Spleen (tissue), 11 donors: ENCODE measurements around the gene AIDA. TPM values are rescaled to one million over a fixed set of nuclear protein-coding genes. Genes with fewer than 3 reads are reported as not detected.
A peak's percentile ranks its signal among the peaks of the same experiment; 100 is the strongest.

Experiments used
- DNase-seq: peaks from one replicate; pipeline ENCODE4 v3.0.0-alpha.2; 2020
- H3K27ac ChIP-seq, 8 donors: fragments of 200-600 bp; sonication (generic) in 7 of 8; 1 replicate in 4 of 8; 2 replicates in 4 of 8; pipeline versions ENCODE4 v1.5.0 to v1.8.0; 2016 to 2021; ENCODE audit warnings: inconsistent platforms in 4 of 8, mild to moderate bottlenecking in 4 of 8, moderate library complexity in 1 of 8
- H3K27me3 ChIP-seq, 7 donors: fragments of 200-600 bp; sonication (generic) in 6 of 7; replicated peaks in 1 of 7; 1 replicate in 4 of 7; 2 replicates in 3 of 7; pipeline versions ENCODE4 v1.5.0 to v1.8.0; 2016 to 2021; ENCODE audit warnings: inconsistent platforms in 3 of 7, mild to moderate bottlenecking in 1 of 7
- H3K36me3 ChIP-seq, 6 donors: fragments of 200-600 bp; sonication (generic) in 5 of 6; 1 replicate in 4 of 6; 2 replicates in 2 of 6; pipeline versions ENCODE4 v1.5.0 to v1.8.0; 2016 to 2021; ENCODE audit warnings: inconsistent platforms in 2 of 6
- H3K4me1 ChIP-seq, 6 donors: fragments of 200-600 bp; sonication (generic) in 5 of 6; 1 replicate in 3 of 6; 2 replicates in 3 of 6; pipeline versions ENCODE4 v1.5.0 to v1.8.0; 2016 to 2021; ENCODE audit warnings: inconsistent platforms in 3 of 6
- H3K4me3 ChIP-seq, 8 donors: fragments of 200-600 bp; sonication (generic) in 7 of 8; 1 replicate in 4 of 8; 2 replicates in 4 of 8; pipeline versions ENCODE4 v1.5.0 to v1.8.0; 2016 to 2021; ENCODE audit warnings: inconsistent platforms in 4 of 8, mild to moderate bottlenecking in 4 of 8, moderate library complexity in 2 of 8
- H3K9me3 ChIP-seq, 8 donors: fragments of 200-600 bp; sonication (generic) in 7 of 8; 1 replicate in 4 of 8; 2 replicates in 4 of 8; pipeline versions ENCODE4 v1.5.0 to v1.8.0; 2016 to 2021; ENCODE audit warnings: inconsistent platforms in 4 of 8
- CTCF ChIP-seq, 11 experiments: fragments of 200-600 bp in 7 of 11; fragments of 450-650 bp in 4 of 11; sonication (generic) in 4 of 11; IDR thresholded peaks in 8 of 11; conservative IDR thresholded peaks in 3 of 11; 1 replicate in 7 of 11; 2 replicates in 4 of 11; pipeline versions ENCODE4 v1.4.0 to v1.8.0; 2016 to 2021; ENCODE audit warnings: antibody characterized with exemption in 11 of 11, inconsistent platforms in 4 of 11, mild to moderate bottlenecking in 1 of 11
- POLR2A ChIP-seq, 3 donors: fragments of 450-650 bp; IDR thresholded peaks; one replicate each; pipeline ENCODE4 v1.5.1; 2017; ENCODE audit warnings: antibody characterized with exemption in 3 of 3, mild to moderate bottlenecking in 1 of 3
- POLR2AphosphoS5 ChIP-seq, 3 donors: sonication (generic); formaldehyde crosslinking; IDR thresholded peaks; one replicate each; pipeline ENCODE4 v1.5.1; 2017; ENCODE audit warnings: antibody characterized with exemption in 3 of 3
- WGBS, 5 donors: extraction: QIAGEN DNeasy Blood & Tissue Kit in 3 of 5; methylation state at CpG; one replicate each; pipeline versions ENCODE4 v1.1.5 to v1.1.7; 2013 to 2018; 5-methylcytosine and 5-hydroxymethylcytosine counted together
- intact Hi-C: fragments of 100-400 bp; cut with DNase I; formaldehyde crosslinking; loops from one replicate; pipeline ENCODE4 v1.15.0; 2023; ENCODE audit warnings: low total_unique reads
- polyA plus RNA-seq, 3 donors: library from polyadenylated mRNA; stranded (reverse); fragments of 200-250 nt; gene quantifications; one replicate each; pipeline ENCODE4 v1.2.1, GENCODE V29; 2013
- total RNA-seq, 7 donors: library from RNA; depleted of rRNA in 3 of 7; stranded (reverse); fragments of >200 nt in 3 of 7; fragmentation: NEBNext Ultra II Directional in 4 of 7; extraction: Animal tissue kit (Norgen Biotek cat#: 25700) in 4 of 7; gene quantifications; one replicate each; pipeline versions ENCODE4 v1.1.0 to v1.2.1, GENCODE V29; 2016 to 2021
- donor health status: healthy with polysubstance abuse.
- donor health status: DM: no; HTN: no; CAD: no; lungs with moderate emphysema.
- donor health status: DM: no; HTN: no; CAD: no.
- donor health status: Bipolar disorder and iron deficiency.
- donor health status: healthy.
- donor health status: DM: no; HTN: no; CAD: no.
- donor health status: DM: yes; HTN: yes; CAD: no.

AIDA gene
- total and polyA plus RNA-seq, 10 donors = 33.0 to 57.8 (median 51.6) TPM

DNA sequence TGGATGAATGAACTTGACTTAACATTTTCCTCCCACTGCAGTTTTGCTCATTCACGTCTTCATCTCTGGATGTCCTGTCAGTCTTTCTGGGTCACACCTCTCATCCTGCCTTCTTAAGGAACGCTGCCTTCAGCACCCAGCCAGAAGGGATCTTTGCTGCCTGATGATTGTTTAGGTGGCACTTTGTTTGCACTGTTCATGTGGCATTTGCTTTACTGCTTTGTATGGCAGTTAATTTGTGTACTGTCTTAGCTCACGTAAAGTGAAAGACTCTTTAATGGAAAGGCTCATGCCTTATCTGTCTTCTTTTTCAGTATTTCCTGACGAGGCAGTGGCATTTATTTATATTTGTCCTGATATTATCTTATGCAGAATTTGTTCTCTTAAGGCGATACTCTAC lies 89.5 kb downstream of the AIDA start:
- WGBS, 5 donors = 92 to 96% (median 93%) methylated on average over 5 of the region's 5 CpGs
- Histone ChIP-seq H3K9me3 (no peaks in the 10 kb centered on the region), H3K27ac (no peak overlapping the region), H3K4me3 (no peak overlapping the region), H3K27me3 (no peaks in the 10 kb centered on the region), H3K36me3 (peaks cover 0 to 66% (median 45%) of the 10 kb centered on the region in 6 donors), H3K4me1 (peaks cover 9 to 25% (median 14%) of the 10 kb centered on the region in 6 donors)
- no peak for DNase-seq
- intact Hi-C loops = no loop called here
- no peak for TF ChIP-seq POLR2A (IDR thresholded peaks at IDR 0.05)
- no peak for TF ChIP-seq POLR2AphosphoS5 (IDR thresholded peaks at IDR 0.05)
- no peak for TF ChIP-seq CTCF (IDR thresholded peaks at IDR 0.05 in 8 of 11, conservative IDR thresholded peaks at IDR 0.05 in 3 of 11)

DNA sequence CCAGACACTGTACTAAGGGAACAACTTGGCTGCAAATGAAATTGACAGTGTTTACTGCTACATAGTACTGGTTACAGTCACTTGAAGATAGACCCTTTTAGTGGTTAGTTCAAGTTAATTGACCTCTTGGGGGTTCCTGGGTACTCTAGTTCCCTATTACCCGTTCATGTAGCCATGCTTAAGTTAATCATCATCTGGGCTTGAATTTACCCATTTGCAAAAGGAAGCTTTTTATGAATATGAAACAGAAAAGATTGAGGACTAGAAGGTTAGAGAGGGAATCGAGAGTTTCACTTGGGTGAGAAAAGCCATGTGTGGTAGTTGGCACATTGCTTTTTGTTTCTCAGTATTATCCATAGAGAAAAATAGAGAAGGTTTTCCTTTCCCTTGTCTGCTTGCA lies 91.7 kb downstream of the AIDA start:
- WGBS, 5 donors = 68 to 74% (median 72%) methylated on average over 2 of the region's 2 CpGs
- no peaks in the 10 kb centered on the region for H3K9me3 ChIP-seq
- intact Hi-C loops = no loop called here
- no peak for TF ChIP-seq POLR2A (IDR thresholded peaks at IDR 0.05)
- no peak for TF ChIP-seq CTCF (IDR thresholded peaks at IDR 0.05 in 8 of 11, conservative IDR thresholded peaks at IDR 0.05 in 3 of 11)
- TF ChIP-seq POLR2AphosphoS5 (IDR thresholded peaks at IDR 0.05) = no peak
- H3K4me3 ChIP-seq = no peak overlapping the region
- no peaks in the 10 kb centered on the region for H3K27me3 ChIP-seq
- H3K36me3 ChIP-seq = peaks cover 0 to 44% (median 33%) of the 10 kb centered on the region in 6 donors
- H3K4me1 ChIP-seq = peaks cover 10 to 33% (median 17%) of the 10 kb centered on the region in 6 donors
- no peak for DNase-seq
- no peak overlapping the region for H3K27ac ChIP-seq

DNA sequence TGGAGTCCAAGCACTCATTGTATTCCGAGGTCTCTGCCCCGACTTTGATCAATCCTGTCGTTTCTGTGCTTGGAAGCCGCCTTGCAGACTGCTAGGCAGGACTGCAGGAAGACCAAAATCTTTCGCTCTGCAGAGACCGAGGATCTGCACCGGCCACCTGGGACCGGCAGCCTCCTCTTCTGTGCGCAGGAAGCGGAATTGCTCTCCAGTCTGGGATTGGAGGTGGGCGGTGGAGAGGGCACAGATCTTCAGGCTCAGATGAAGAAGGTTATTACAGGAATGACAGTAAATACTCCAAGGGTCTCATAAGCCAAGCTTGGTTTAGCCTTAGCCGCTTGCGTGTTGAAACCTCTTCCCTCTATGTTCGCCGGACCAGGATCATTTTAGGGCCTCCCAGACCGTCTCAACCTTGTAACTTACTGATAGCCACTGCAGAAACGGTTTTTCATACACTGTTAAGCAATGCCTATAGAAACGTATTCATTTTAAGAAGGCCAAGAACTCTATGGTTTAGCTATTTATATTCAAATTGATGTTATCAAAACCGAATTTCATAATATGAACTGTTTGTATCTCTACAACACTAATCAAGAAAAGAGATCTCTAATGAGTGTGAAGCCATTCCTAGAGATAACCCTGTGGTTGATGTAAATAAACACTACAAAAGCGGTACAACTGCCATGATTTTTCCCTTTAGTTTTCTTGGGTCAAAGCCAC lies 93.3 kb downstream of the AIDA start:
- no peak for TF ChIP-seq CTCF (IDR thresholded peaks at IDR 0.05 in 8 of 11, conservative IDR thresholded peaks at IDR 0.05 in 3 of 11)
- TF ChIP-seq POLR2A (IDR thresholded peaks at IDR 0.05) = no peak
- TF ChIP-seq POLR2AphosphoS5 (IDR thresholded peaks at IDR 0.05) = no peak
- H3K4me1 ChIP-seq = peaks cover 10 to 33% (median 17%) of the 10 kb centered on the region in 6 donors
- intact Hi-C loops = no loop called here
- DNase-seq = peak; percentile 81
- no peaks in the 10 kb centered on the region for H3K9me3 ChIP-seq
- H3K36me3 ChIP-seq = peaks cover 0 to 29% (median 19%) of the 10 kb centered on the region in 6 donors
- peaks cover 0 to 2% (median 0%) of the 10 kb centered on the region in 7 donors for H3K27me3 ChIP-seq
- peak overlapping the region; percentile 93 to 99 (median 96) for H3K4me3 ChIP-seq
- peak overlapping the region in 5 of 8 donors; percentile 51 to 90 (median 88) for H3K27ac ChIP-seq
- WGBS, 5 donors = 22 to 35% (median 31%) methylated on average over 20 of the region's 20 CpGs

Other genes starting within 250 kb of the AIDA start
- 1 to 10 TPM in 1 of 7 donors, under 1 TPM in 2, not detected in 4; 0.13 to 1.1 (median 0.54) TPM for gene HHIPL2, start 164.4 kb downstream of the AIDA start, total RNA-seq
- gene HHIPL2, start 164.4 kb downstream of the AIDA start, polyA plus RNA-seq = under 1 TPM; 0.10 to 0.93 (median 0.18) TPM
- gene TAF1A, start 122.6 kb downstream of the AIDA start, total RNA-seq = 10 to 100 TPM in 6 of 7 donors, 1 to 10 TPM in 1; 7.9 to 14.9 (median 11.8) TPM
- 1 to 10 TPM; 4.0 to 5.2 (median 4.9) TPM for gene TAF1A, start 122.6 kb downstream of the AIDA start, polyA plus RNA-seq
- gene MIA3, start 94.4 kb downstream of the AIDA start, total RNA-seq = 10 to 100 TPM; 41.6 to 68.8 (median 56.5) TPM
- gene MIA3, start 94.4 kb downstream of the AIDA start, polyA plus RNA-seq = 10 to 100 TPM; 25.4 to 31.8 (median 26.0) TPM
- gene BROX, start 73 bp upstream of the AIDA start, total RNA-seq = 10 to 100 TPM; 35.5 to 76.6 (median 57.5) TPM
- 10 to 100 TPM; 18.5 to 24.6 (median 20.6) TPM for gene BROX, start 73 bp upstream of the AIDA start, polyA plus RNA-seq
- 10 to 100 TPM in 2 of 7 donors, 1 to 10 TPM in 4, under 1 TPM in 1; 0.91 to 19.1 (median 7.0) TPM for gene FAM177B, start 24.7 kb upstream of the AIDA start, total RNA-seq
- 10 to 100 TPM in 1 of 3 donors, 1 to 10 TPM in 2; 5.5 to 11.3 (median 6.6) TPM for gene FAM177B, start 24.7 kb upstream of the AIDA start, polyA plus RNA-seq
- 10 to 100 TPM in 3 of 7 donors, 1 to 10 TPM in 4; 4.4 to 14.3 (median 8.3) TPM for gene DISP1, start 102.5 kb upstream of the AIDA start, total RNA-seq
- gene DISP1, start 102.5 kb upstream of the AIDA start, polyA plus RNA-seq = 1 to 10 TPM; 1.5 to 1.9 (median 1.8) TPM